ENCODE data around the gene NFIX. TPM values are rescaled to one million over a fixed set of nuclear protein-coding genes. Genes with fewer than 3 reads are reported as not detected.

NFIX gene
- total and polyA plus RNA-seq, 9 of the 15 experiments (the other 6 are each of a cell fraction or from before 2014, with no cell fraction given) = 0.28 to 26.8 (median 5.4) TPM

DNA sequence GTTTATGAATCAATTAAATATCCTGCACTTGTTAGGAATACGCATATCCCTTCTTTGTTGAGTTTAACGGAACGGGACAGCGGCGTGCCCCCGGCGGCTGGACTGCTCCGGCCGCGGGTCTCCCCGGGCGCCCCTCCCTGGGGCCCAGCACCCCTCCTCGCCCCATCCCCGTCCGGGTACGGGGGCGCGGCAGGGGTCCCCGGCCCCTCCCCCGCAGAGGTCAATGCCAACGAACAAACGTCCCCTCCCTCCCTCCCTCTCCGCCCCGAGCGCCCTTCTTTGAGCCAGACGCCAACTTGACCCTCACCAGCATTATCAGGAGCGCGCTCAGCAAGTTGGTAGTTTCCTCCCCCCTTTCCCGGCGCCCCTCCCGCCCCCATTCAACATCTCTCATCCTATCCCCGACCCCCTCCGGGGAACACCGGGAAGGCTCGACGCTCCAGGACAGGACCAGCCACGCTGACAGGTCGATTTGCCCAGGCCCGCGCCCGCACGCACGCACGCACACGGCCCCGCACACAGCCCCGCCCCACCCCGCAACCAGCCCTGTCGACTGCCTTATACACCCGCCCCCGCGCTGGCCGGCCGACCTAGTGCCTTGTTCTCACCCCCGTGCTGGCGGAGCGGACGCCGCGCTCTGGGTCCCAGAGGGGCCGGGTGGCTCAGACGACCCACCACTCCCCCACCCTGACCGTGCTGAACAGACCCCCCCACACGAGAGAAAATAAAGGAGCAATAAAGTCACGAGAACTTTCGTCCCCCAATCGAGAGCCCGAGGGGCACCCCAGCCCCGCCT lies 102.4 kb downstream of the NFIX start (continued):
- TF ChIP-seq, protein P1, sequence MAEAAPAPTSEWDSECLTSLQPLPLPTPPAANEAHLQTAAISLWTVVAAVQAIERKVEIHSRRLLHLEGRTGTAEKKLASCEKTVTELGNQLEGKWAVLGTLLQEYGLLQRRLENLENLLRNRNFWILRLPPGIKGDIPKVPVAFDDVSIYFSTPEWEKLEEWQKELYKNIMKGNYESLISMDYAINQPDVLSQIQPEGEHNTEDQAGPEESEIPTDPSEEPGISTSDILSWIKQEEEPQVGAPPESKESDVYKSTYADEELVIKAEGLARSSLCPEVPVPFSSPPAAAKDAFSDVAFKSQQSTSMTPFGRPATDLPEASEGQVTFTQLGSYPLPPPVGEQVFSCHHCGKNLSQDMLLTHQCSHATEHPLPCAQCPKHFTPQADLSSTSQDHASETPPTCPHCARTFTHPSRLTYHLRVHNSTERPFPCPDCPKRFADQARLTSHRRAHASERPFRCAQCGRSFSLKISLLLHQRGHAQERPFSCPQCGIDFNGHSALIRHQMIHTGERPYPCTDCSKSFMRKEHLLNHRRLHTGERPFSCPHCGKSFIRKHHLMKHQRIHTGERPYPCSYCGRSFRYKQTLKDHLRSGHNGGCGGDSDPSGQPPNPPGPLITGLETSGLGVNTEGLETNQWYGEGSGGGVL (CRISPR knock-in tag; IDR thresholded peaks at IDR 0.05) = no peak
- TF ChIP-seq RBM22 (IDR thresholded peaks at IDR 0.05; ENCODE audit: low read depth, low read length, poor library complexity, severe bottlenecking) (peak; percentile 89), CHCHD3 (CRISPR knock-in tag; IDR thresholded peaks at IDR 0.05) (no peak; the same call in 1 of the 2 replicates), GATA2 (CRISPR knock-in tag; IDR thresholded peaks at IDR 0.05) (no peak), ZNF354B (CRISPR knock-in tag; IDR thresholded peaks at IDR 0.05) (no peak), PRPF4 (IDR thresholded peaks at IDR 0.05; ENCODE audit: insufficient read depth, low read depth, low read length, poor library complexity, severe bottlenecking) (no peak), CHD1 (IDR thresholded peaks at IDR 0.05; ENCODE audit: low read length) (no peak), PHB (CRISPR knock-in tag; IDR thresholded peaks at IDR 0.05) (peak; percentile 94), ETV1 (tag; conservative IDR thresholded peaks at IDR 0.05; ENCODE audit: low read depth) (no peak), NCOR1 (IDR thresholded peaks at IDR 0.05) (peak; percentile 53), ZBTB12 (CRISPR knock-in tag; IDR thresholded peaks at IDR 0.05) (no peak), ZNF133 (CRISPR knock-in tag; IDR thresholded peaks at IDR 0.05) (no peak), NFE2L1 (tag; IDR thresholded peaks at IDR 0.05; ENCODE audit: borderline replicate concordance, low read depth) (no peak), POLR2AphosphoS5 (IDR thresholded peaks at IDR 0.05; ENCODE audit: control insufficient read depth, insufficient read depth, low read depth, low read length) (peak; percentile 54), ZNF561 (CRISPR knock-in tag; conservative IDR thresholded peaks at IDR 0.05) (peak; percentile 12; the same call in 1 of the 2 replicates), CBX1 (IDR thresholded peaks at IDR 0.05; ENCODE audit: low read depth) (peak; percentile 82; the same call in 1 of the 2 replicates), LCOR (CRISPR knock-in tag; IDR thresholded peaks at IDR 0.05) (0 out of 2 replicates have a peak, but pooled peaks have one; percentile 19), IFI16 (CRISPR knock-in tag; IDR thresholded peaks at IDR 0.05) (no peak), MCM5 (IDR thresholded peaks at IDR 0.05; ENCODE audit: low read depth) (no peak), MAFF (IDR thresholded peaks at IDR 0.05; ENCODE audit: low read length) (no peak), RFX7 (CRISPR knock-in tag; IDR thresholded peaks at IDR 0.05) (peak; percentile 66; the same call in 1 of the 2 replicates), ZBTB11 (CRISPR knock-in tag; IDR thresholded peaks at IDR 0.05) (no peak; a peak in 1 of 6 replicates)
